ENCODE results near the gene GIGYF2. TPM values are rescaled to one million over a fixed set of nuclear protein-coding genes. Genes with fewer than 3 reads are reported as not detected.
"Not testable (repeated sequence)": the region's sequence is repeated elsewhere in the genome, so short reads cannot be mapped to it uniquely, and the experiment has no call there.

GIGYF2 gene
- total and polyA plus RNA-seq, 8 donors: 56.2 to 76.6 (median 62.4) TPM

GRCh38 chr2:232901736-232902578, 204.8 kb downstream of the GIGYF2 start:
- H3K9me3 ChIP-seq: no peaks in the 10 kb centered on the region
- no peak overlapping the region for H3K27ac ChIP-seq
- DNase-seq (peak in 2 of 4 donors; percentile 13 to 59), ATAC-seq (peak; percentile 70)
- peaks cover 0 to 21% of the 10 kb centered on the region in 2 donors for H3K27me3 ChIP-seq
- H3K4me1 ChIP-seq: no peaks in the 10 kb centered on the region
- no peaks in the 10 kb centered on the region for H3K36me3 ChIP-seq
- no peak for TF ChIP-seq CTCF (IDR thresholded peaks at IDR 0.05)
- intact Hi-C loops (cut with DNase I): no loop called here
- H3K4me3 ChIP-seq: no peak overlapping the region

GRCh38 chr2:232903989-232904388, 206.9 kb downstream of the GIGYF2 start:
- DNase-seq: peak in 1 of 4 donors; percentile 50
- Histone ChIP-seq H3K27ac (no peak overlapping the region), H3K36me3 (no peaks in the 10 kb centered on the region), H3K27me3 (peaks cover 2 to 28% of the 10 kb centered on the region in 2 donors), H3K4me3 (no peak overlapping the region), H3K9me3 (no peaks in the 10 kb centered on the region), H3K4me1 (no peaks in the 10 kb centered on the region)
- intact Hi-C loops (cut with DNase I): no loop called here
- TF ChIP-seq CTCF (IDR thresholded peaks at IDR 0.05): no peak
- no peak for ATAC-seq

- intact Hi-C loops (cut with DNase I); H3K27ac ChIP-seq; H3K4me3 ChIP-seq; DNase-seq; H3K4me1 ChIP-seq; H3K36me3 ChIP-seq; ATAC-seq: not testable (repeated sequence)
- H3K9me3 ChIP-seq: peaks cover 0 to 15% of the 10 kb centered on the region in 2 donors
- peaks cover 2 to 32% of the 10 kb centered on the region in 2 donors for H3K27me3 ChIP-seq
These were observed 210.0 kb downstream of the GIGYF2 start for GRCh38 chr2:232906867-232907717.

GRCh38 chr2:232907718-232908085, 210.6 kb downstream of the GIGYF2 start:
- H3K4me1 ChIP-seq; H3K27ac ChIP-seq; DNase-seq; H3K4me3 ChIP-seq; ATAC-seq; H3K36me3 ChIP-seq; intact Hi-C loops (cut with DNase I): not testable (repeated sequence)
- H3K9me3 ChIP-seq: peaks cover 0 to 18% of the 10 kb centered on the region in 2 donors
- peaks cover 2 to 26% of the 10 kb centered on the region in 2 donors for H3K27me3 ChIP-seq

DNA sequence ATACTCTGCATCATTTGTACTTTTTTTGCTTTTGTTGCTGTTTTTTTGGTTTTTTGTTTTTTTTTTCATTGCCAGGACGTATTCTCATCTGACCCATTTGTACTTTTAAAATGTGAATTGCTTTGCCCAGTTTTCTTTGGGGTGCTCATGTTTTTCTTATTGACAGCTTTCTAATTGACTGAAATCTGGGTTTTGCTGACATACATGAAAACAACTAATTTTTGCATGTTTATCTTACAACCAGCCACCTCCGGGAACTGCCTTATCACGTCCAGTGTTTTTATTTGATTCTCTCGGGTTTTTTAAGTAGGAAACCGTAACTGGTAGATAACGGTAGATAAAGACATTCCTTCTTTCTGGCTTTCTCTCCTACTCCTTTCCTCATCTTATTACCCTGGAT, 211.6 kb downstream of the GIGYF2 start:
- peaks cover 0 to 18% of the 10 kb centered on the region in 2 donors for H3K9me3 ChIP-seq
- no peaks in the 10 kb centered on the region for H3K36me3 ChIP-seq
- no peak for DNase-seq
- no peak for ATAC-seq
- no peak overlapping the region for H3K27ac ChIP-seq
- intact Hi-C loops (cut with DNase I): no loop called here
- no peak overlapping the region for H3K4me3 ChIP-seq
- no peaks in the 10 kb centered on the region for H3K4me1 ChIP-seq
- TF ChIP-seq CTCF (IDR thresholded peaks at IDR 0.05): no peak
- H3K27me3 ChIP-seq: peaks cover 2 to 28% of the 10 kb centered on the region in 2 donors

Other genes starting within 250 kb of the GIGYF2 start
- not detected for gene ALPI, start 241.2 kb upstream of the GIGYF2 start, total RNA-seq
- not detected for gene ALPI, start 241.2 kb upstream of the GIGYF2 start, polyA plus RNA-seq (ENCODE audit: insufficient read length in 6 of 6)
- under 1 TPM; 0.10 to 0.17 TPM for gene ECEL1, start 209.5 kb upstream of the GIGYF2 start, total RNA-seq
- gene ECEL1, start 209.5 kb upstream of the GIGYF2 start, polyA plus RNA-seq (ENCODE audit: insufficient read length in 6 of 6): under 1 TPM; 0.24 to 0.64 (median 0.45) TPM
- gene PRSS56, start 176.9 kb upstream of the GIGYF2 start, total RNA-seq: not detected
- gene PRSS56, start 176.9 kb upstream of the GIGYF2 start, polyA plus RNA-seq (ENCODE audit: insufficient read length in 6 of 6): not detected
- not detected for gene CHRND, start 171.2 kb upstream of the GIGYF2 start, total RNA-seq
- gene CHRND, start 171.2 kb upstream of the GIGYF2 start, polyA plus RNA-seq (ENCODE audit: insufficient read length in 6 of 6): not detected
- gene CHRNG, start 157.6 kb upstream of the GIGYF2 start, total RNA-seq: not detected
- under 1 TPM in 4 of 6 donors, not detected in 2; 0.07 to 0.35 (median 0.13) TPM for gene CHRNG, start 157.6 kb upstream of the GIGYF2 start, polyA plus RNA-seq (ENCODE audit: insufficient read length in 6 of 6)
- 1 to 10 TPM; 3.7 to 3.8 TPM for gene TIGD1, start 146.8 kb upstream of the GIGYF2 start, total RNA-seq
- 10 to 100 TPM in 5 of 6 donors, 1 to 10 TPM in 1; 9.6 to 12.4 (median 11.3) TPM for gene TIGD1, start 146.8 kb upstream of the GIGYF2 start, polyA plus RNA-seq (ENCODE audit: insufficient read length in 6 of 6)
- 10 to 100 TPM; 67.4 to 71.1 TPM for gene EIF4E2, start 146.6 kb upstream of the GIGYF2 start, total RNA-seq
- 100 to 1,000 TPM in 3 of 6 donors, 10 to 100 TPM in 3; 91.3 to 108 (median 98.3) TPM for gene EIF4E2, start 146.6 kb upstream of the GIGYF2 start, polyA plus RNA-seq (ENCODE audit: insufficient read length in 6 of 6)
- gene EFHD1, start 63.7 kb upstream of the GIGYF2 start, total RNA-seq: 1 to 10 TPM; 3.8 to 5.5 TPM
- gene EFHD1, start 63.7 kb upstream of the GIGYF2 start, polyA plus RNA-seq (ENCODE audit: insufficient read length in 6 of 6): 10 to 100 TPM in 1 of 6 donors, 1 to 10 TPM in 5; 3.5 to 13.6 (median 5.0) TPM
- not detected for gene KCNJ13, start 79.2 kb downstream of the GIGYF2 start, total RNA-seq
- gene KCNJ13, start 79.2 kb downstream of the GIGYF2 start, polyA plus RNA-seq (ENCODE audit: insufficient read length in 6 of 6): 10 to 100 TPM in 2 of 6 donors, 1 to 10 TPM in 4; 5.3 to 12.0 (median 6.2) TPM
- gene SNORC, start 172.9 kb downstream of the GIGYF2 start, total RNA-seq: 1 to 10 TPM; 2.2 to 3.6 TPM
- gene SNORC, start 172.9 kb downstream of the GIGYF2 start, polyA plus RNA-seq (ENCODE audit: insufficient read length in 6 of 6): 1 to 10 TPM in 4 of 6 donors, under 1 TPM in 2; 0.53 to 2.7 (median 1.5) TPM

Data from left lung (tissue), 10 donors.